CD14-positive monocyte (primary cell): ENCODE data around the gene LBX1. TPM values are rescaled to one million over a fixed set of nuclear protein-coding genes. Genes with fewer than 3 reads are reported as not detected.
A peak's percentile ranks its signal among the peaks of the same experiment; 100 is the strongest.

Source experiments
- DNase-seq, 3 donors: peaks; one replicate each; pipeline ENCODE4 v3.0.0-alpha.2; 2011 to 2022
- H2AFZ ChIP-seq: 2 replicates; pipeline ENCODE4 v1.6.0; 2012; ENCODE audit warnings: mild to moderate bottlenecking, low read depth, low read length, inconsistent platforms; ENCODE audit not compliant: insufficient read depth, poor library complexity, severe bottlenecking
- H3K27ac ChIP-seq, 2 donors: 1 replicate in 1 of 2; 2 replicates in 1 of 2; pipeline ENCODE4 v1.5.1; 2012 to 2013; ENCODE audit warnings: low read length in 2 of 2, control low read depth in 1 of 2, inconsistent platforms in 1 of 2, low read depth in 1 of 2, mild to moderate bottlenecking in 1 of 2
- H3K27me3 ChIP-seq, 2 donors: one replicate each; pipeline versions ENCODE4 v1.6.0 to v1.6.1; 2011 to 2013; ENCODE audit warnings: low read length in 2 of 2; ENCODE audit not compliant: control insufficient read depth in 2 of 2, insufficient read depth in 2 of 2
- H3K36me3 ChIP-seq, 2 donors: replicated peaks in 1 of 2; 1 replicate in 1 of 2; 2 replicates in 1 of 2; pipeline versions ENCODE4 v1.5.1 to v1.6.1; 2012 to 2013; ENCODE audit warnings: low read length in 2 of 2, control low read depth in 1 of 2, inconsistent platforms in 1 of 2, mild to moderate bottlenecking in 1 of 2; ENCODE audit not compliant: insufficient read depth in 2 of 2, control insufficient read depth in 1 of 2
- H3K4me1 ChIP-seq, 2 donors: 1 replicate in 1 of 2; 2 replicates in 1 of 2; pipeline versions ENCODE4 v1.5.1 to v1.6.1; 2012 to 2013; ENCODE audit warnings: low read length in 2 of 2, control low read depth in 1 of 2, inconsistent platforms in 1 of 2, mild to moderate bottlenecking in 1 of 2, moderate library complexity in 1 of 2; ENCODE audit not compliant: insufficient read depth in 2 of 2, control insufficient read depth in 1 of 2
- H3K4me2 ChIP-seq: replicated peaks from 2 replicates; pipeline ENCODE3; 2012; ENCODE audit warnings: low read length, moderate library complexity, mild to moderate bottlenecking; ENCODE audit not compliant: poor library complexity, severe bottlenecking; ENCODE audit errors: extremely low read depth
- H3K4me3 ChIP-seq, 3 experiments: fragments of 200-600 bp in 1 of 3; sonication (generic) in 1 of 3; replicated peaks in 1 of 3; 1 replicate in 2 of 3; 2 replicates in 1 of 3; pipeline ENCODE4 v1.5.1; 2011 to 2013; ENCODE audit warnings: low read length in 3 of 3, mild to moderate bottlenecking in 3 of 3, control low read depth in 2 of 3, low read depth in 2 of 3, inconsistent platforms in 1 of 3, moderate library complexity in 1 of 3
- H3K79me2 ChIP-seq: 2 replicates; pipeline ENCODE4 v1.6.0; 2012; ENCODE audit warnings: mild to moderate bottlenecking, control low read depth, inconsistent platforms, low read length, moderate library complexity; ENCODE audit not compliant: insufficient read depth
- H3K9ac ChIP-seq: 2 replicates; pipeline ENCODE4 v1.6.0; 2017; ENCODE audit warnings: low read length, mild to moderate bottlenecking; ENCODE audit not compliant: insufficient read depth, poor library complexity, severe bottlenecking
- H3K9me3 ChIP-seq, 2 donors: replicated peaks in 1 of 2; 1 replicate in 1 of 2; 2 replicates in 1 of 2; pipeline versions ENCODE4 v1.5.1 to v1.6.1; 2012 to 2013; ENCODE audit warnings: low read length in 2 of 2, control low read depth in 1 of 2; ENCODE audit not compliant: control insufficient read depth in 1 of 2, insufficient read depth in 1 of 2
- H4K20me1 ChIP-seq: 2 replicates; pipeline ENCODE4 v1.6.0; 2012; ENCODE audit warnings: mild to moderate bottlenecking, low read length, control low read depth, moderate library complexity; ENCODE audit not compliant: insufficient read depth
- H3K27ac Mint-ChIP-seq, 7 donors: one replicate each; pipeline ENCODE4 v1.8.0; 2020; ENCODE audit warnings: mild to moderate bottlenecking in 7 of 7, mixed read lengths in 7 of 7, moderate library complexity in 6 of 7, inconsistent platforms in 2 of 7
- H3K27me3 Mint-ChIP-seq, 3 donors: one replicate each; pipeline ENCODE4 v1.8.0; 2021 to 2022; ENCODE audit warnings: low read depth in 3 of 3, mild to moderate bottlenecking in 3 of 3, mixed read lengths in 3 of 3, moderate library complexity in 3 of 3, inconsistent platforms in 1 of 3
- H3K36me3 Mint-ChIP-seq, 2 donors: one replicate each; pipeline ENCODE4 v1.8.0; 2020; ENCODE audit warnings: mixed read lengths in 2 of 2, inconsistent platforms in 1 of 2, mild to moderate bottlenecking in 1 of 2
- H3K4me1 Mint-ChIP-seq: one replicate; pipeline ENCODE4 v1.8.0; 2020; ENCODE audit warnings: mild to moderate bottlenecking, mixed read lengths
- H3K4me3 Mint-ChIP-seq, 2 donors: one replicate each; pipeline ENCODE4 v1.8.0; 2020; ENCODE audit warnings: mild to moderate bottlenecking in 2 of 2, mixed read lengths in 2 of 2, moderate library complexity in 1 of 2
- H3K9me3 Mint-ChIP-seq, 7 donors: one replicate each; pipeline ENCODE4 v1.8.0; 2020 to 2022; ENCODE audit warnings: mixed read lengths in 7 of 7, mild to moderate bottlenecking in 6 of 7, moderate library complexity in 6 of 7, inconsistent platforms in 2 of 7
- CTCF ChIP-seq: fragments of 200-600 bp; IDR thresholded peaks from one replicate; pipeline ENCODE4 v1.8.0; 2022; ENCODE audit warnings: antibody characterized with exemption, mild to moderate bottlenecking
- WGBS: methylation state at CpG from one replicate; pipeline ENCODE4 v1.1.5; 2013; ENCODE audit warnings: missing lambda C conversion rate; ENCODE audit not compliant: insufficient coverage; 5-methylcytosine and 5-hydroxymethylcytosine counted together
- intact Hi-C, 2 donors: fragments of 100-400 bp; cut with micrococcal nuclease; formaldehyde crosslinking; loops; one replicate each; pipeline versions ENCODE4 v1.15.0 to v1.15.1; 2023
- polyA plus RNA-seq, 3 donors: library from polyadenylated mRNA; depleted of rRNA in 1 of 3; unstranded in 2 of 3; stranded (reverse) in 1 of 3; fragments of 300-500 nt in 2 of 3; fragments of >200 nt in 1 of 3; fragmentation: Illumina TruSeq in 2 of 3; gene quantifications; 1 replicate in 2 of 3; 2 replicates in 1 of 3; pipeline ENCODE4 v1.2.3, GENCODE V29; 2012 to 2021

Gene LBX1
- polyA plus RNA-seq, 3 donors: not detected

- Histone ChIP-seq H3K36me3 (no peaks in the 10 kb centered on the region), H3K9me3 (peaks cover 4 to 49% of the 10 kb centered on the region in 2 donors), H3K4me3 (no peak overlapping the region), H3K27ac (no peak overlapping the region), H3K79me2 (no peaks in the 10 kb centered on the region), H3K27me3 (peaks cover 74 to 81% of the 10 kb centered on the region in 2 donors), H3K9ac (no peak overlapping the region), H3K4me2 (no peak overlapping the region), H3K4me1 (peaks cover 0 to 5% of the 10 kb centered on the region in 2 donors), H2AFZ (no peak overlapping the region), H4K20me1 (no peaks in the 10 kb centered on the region)
- Mint-ChIP-seq H3K4me3 (peak overlapping the region in 1 of 2 donors; percentile 88), H3K27me3 (peaks cover 81 to 94% (median 82%) of the 10 kb centered on the region in 3 donors), H3K36me3 (no peaks in the 10 kb centered on the region), H3K9me3 (peaks cover 0 to 17% (median 7%) of the 10 kb centered on the region in 7 donors), H3K27ac (no peak overlapping the region), H3K4me1 (peaks cover 12% of the 10 kb centered on the region)
- no peak for TF ChIP-seq CTCF
- intact Hi-C loops: no loop called here
- 8% methylated on average over 28 of the region's 31 CpGs for WGBS
- no peak for DNase-seq
These were observed 8.9 kb upstream of the LBX1 start for GRCh38 chr10:101237982-101238731.

- WGBS: 7% methylated on average over 33 of the region's 38 CpGs
- H3K27me3 ChIP-seq: peaks cover 82 to 88% of the 10 kb centered on the region in 2 donors
- H3K36me3 ChIP-seq: no peaks in the 10 kb centered on the region
- H3K9ac ChIP-seq: no peak overlapping the region
- intact Hi-C loops: no loop called here
- peaks cover 4 to 56% of the 10 kb centered on the region in 2 donors for H3K9me3 ChIP-seq
- H3K27ac ChIP-seq: no peak overlapping the region
- H3K4me1 ChIP-seq: peaks cover 0 to 5% of the 10 kb centered on the region in 2 donors
- H3K27me3 Mint-ChIP-seq: peaks cover 85 to 96% (median 88%) of the 10 kb centered on the region in 3 donors
- TF ChIP-seq CTCF: no peak
- DNase-seq: no peak
- no peak overlapping the region for H2AFZ ChIP-seq
- H3K79me2 ChIP-seq: no peaks in the 10 kb centered on the region
- no peak overlapping the region for H3K4me2 ChIP-seq
- peaks cover 0 to 17% (median 7%) of the 10 kb centered on the region in 7 donors for H3K9me3 Mint-ChIP-seq
- peaks cover 12% of the 10 kb centered on the region for H3K4me1 Mint-ChIP-seq
- H3K36me3 Mint-ChIP-seq: no peaks in the 10 kb centered on the region
- peak overlapping the region in 1 of 7 donors; percentile 24 for H3K27ac Mint-ChIP-seq
- H4K20me1 ChIP-seq: no peaks in the 10 kb centered on the region
- H3K4me3 ChIP-seq: no peak overlapping the region
- H3K4me3 Mint-ChIP-seq: peak overlapping the region in 1 of 2 donors; percentile 88
These were observed 8.1 kb upstream of the LBX1 start for GRCh38 chr10:101237081-101237981.
